EH (cell line): ENCODE results near the gene OR6V1.
"Not testable (repeated sequence)": the region's sequence is repeated elsewhere in the genome, so short reads cannot be mapped to it uniquely, and the experiment has no call there.

Experiments used
- DNase-seq: peaks from one replicate; pipeline ENCODE4 v3.0.0-alpha.2; 2015; ENCODE audit warnings: low read depth

The OR6V1 gene

DNA sequence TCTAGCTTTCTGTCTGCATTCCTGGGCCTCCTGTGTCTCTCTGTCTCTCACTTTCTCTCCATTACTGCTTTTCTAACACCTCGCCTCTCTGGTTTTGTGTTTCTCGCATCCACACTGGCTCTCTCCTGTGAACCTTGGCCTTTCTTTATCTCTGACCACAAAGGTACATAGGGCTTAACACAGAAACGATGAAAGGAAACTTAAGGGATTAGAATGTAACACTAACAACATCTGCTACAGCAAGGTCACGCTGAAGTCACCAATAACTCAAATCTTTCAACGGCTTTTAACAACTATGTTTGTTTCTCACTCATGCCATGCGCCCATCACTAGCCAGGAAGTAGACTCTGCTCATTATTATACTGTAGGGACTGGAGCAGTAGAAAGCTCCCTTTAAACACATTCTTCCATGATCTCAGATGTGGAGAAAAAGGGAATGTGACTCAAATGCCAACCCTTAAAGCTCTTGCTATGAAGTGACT is 9.3 kb upstream of the OR6V1 start:
- peak; percentile 54 for DNase-seq

DNA sequence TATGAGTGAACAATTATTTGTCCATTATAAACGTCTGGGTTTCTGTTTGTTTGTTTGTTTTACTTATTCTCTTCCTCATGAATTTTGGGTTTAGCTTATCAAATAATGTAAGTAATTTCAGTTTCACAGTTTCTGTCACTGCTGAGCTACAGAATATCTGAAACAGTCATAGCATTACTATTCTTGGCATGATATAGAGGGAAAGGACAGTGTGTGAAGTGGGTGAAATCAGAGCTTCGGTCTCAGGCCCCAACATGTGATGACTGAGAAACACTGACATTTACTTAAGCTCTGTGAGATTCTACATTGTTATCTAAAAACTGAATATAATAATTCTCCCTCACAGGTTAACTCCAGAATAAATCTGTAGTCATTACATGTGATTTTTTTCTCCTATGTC is 8.8 kb upstream of the OR6V1 start:
- peak; percentile 73 for DNase-seq

DNA sequence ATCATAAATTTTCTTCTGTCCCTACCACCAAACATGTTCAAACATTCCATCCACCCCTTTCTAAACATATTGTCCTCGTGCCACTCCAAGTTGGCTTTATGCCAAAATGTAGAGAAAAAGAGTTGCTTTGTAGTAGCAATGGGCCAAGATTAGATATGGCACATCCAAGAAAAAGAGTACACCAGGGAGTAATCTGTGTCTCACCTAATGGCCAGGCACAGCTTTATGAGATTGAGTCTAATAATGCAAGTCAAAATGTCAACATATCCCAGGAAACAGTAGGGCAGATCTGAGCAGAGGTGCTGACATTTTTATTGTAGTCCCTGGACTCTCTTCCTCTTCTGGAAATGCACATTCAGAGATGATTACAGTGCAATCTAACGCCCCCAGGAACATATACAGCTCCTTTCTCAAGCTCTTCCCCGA is 5.7 kb upstream of the OR6V1 start:
- DNase-seq: no peak

DNA sequence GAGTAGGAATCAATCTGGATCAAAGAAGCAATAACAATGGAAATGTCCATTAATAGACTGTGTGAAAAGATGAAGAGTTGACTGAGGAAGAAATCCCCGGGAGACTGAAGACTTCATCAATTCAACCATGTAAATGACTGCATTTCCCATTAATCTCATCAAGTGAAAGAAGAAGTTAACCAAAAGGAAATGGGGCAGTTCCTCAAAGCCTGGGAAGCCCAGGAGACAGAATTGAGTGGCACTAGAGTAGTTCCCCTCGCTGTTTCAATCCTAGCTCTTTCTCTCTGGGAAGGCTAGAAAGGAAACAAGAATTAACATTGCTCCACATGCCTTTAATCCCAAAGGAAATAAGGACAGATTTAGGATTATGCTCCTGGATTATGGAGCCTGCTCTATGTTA is 4.8 kb upstream of the OR6V1 start:
- DNase-seq: no peak

GRCh38 chr7:143048827-143049226 is 3.3 kb upstream of the OR6V1 start:
- no peak for DNase-seq

- DNase-seq: peak; percentile 42
These were observed 2.8 kb upstream of the OR6V1 start for GRCh38 chr7:143049362-143049761.

DNA sequence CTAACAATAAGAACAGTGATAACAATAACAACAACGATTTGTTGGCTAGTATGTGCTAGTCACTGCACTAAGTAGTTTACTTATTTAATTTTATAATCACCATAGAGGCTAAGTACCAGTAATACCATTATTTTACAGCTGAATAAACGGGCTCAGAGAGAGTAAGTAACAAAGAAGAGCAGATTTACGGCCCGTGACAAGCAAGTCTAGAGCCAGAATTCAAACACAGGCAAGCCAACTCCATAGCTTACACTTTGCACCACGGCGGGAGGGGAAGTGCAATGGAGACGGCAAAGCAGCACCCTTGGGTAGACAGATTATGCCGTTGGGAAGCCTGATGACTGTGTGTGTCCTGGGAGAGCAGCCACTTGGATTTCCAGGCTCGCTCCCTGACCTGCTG is 1.2 kb upstream of the OR6V1 start:
- no peak for DNase-seq

DNA sequence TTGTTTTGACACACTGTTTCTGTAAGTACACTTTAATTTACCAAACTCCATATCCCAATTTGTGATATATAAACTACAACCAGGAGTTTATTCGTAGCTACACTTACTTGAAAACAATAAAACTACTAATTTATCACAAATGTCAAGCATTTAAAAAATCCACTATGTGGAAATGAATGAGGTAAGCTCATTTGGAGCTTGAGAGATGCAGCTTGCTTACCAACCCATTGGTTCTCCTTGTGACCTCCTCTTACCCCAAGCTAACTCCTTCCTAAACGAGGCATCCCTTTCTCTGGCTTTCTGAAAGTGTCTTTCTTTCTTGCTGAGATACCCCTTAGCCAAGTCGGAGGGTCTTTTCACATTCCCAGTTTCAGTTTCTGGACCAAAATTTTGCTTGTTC is 2.5 kb downstream of the OR6V1 start:
- peak; percentile 34 for DNase-seq

DNA sequence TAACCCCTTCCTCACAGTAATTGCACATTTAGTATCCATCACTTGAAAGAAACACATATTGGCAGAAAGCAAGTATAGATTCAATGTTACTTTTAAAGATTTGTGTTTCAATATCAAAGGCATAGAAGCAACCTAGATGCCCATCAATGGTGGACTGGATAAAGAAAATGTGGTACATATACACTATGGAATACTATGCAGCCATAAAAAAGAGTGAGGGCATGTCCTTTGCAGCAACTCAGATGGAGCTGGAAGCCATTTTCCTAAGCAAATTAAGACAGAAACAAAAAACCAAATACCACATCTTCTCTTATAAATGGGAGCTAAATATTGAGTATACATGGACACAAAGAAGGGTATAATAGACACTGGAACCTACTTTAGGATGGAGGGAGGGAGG is 3.6 kb downstream of the OR6V1 start:
- DNase-seq: no peak

DNA sequence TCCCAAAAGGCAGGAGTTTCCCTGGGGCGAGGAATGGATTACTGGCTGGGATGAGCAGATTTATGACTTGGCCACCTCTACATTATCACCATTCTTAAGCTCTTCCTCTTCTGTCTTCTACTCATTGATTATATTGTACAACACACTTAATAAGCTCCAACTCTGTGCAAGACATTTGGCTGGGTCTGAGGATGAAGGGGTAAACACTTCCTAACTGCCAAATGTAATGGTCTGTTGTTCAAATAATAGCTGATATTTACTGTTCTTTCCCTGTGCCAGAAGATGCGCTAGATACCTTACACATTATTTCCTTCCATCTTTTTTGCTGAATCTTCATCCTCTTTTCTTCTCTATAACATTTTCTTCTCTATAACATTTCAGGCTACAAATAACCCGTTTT is 11.6 kb downstream of the OR6V1 start:
- DNase-seq: no peak

DNA sequence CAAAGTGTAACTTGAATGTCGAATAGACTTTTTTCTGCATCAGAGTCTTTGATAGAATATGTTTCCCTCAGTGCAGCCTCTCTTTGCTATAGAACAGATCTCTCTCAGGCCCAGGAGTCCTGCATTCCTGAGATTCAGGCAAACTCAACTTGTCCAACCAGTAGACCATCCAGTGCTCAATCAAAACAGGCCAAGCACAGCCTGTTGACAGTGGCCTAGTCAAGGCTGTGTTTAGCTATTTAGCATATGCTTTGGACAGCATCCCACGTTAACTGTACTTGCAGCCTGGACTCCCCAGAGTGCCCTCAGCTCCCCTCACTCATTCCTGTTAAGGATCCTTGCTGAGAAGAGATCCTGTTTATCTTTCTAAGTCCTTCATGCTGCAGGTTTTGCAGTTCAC is 16.3 kb downstream of the OR6V1 start:
- no peak for DNase-seq

DNA sequence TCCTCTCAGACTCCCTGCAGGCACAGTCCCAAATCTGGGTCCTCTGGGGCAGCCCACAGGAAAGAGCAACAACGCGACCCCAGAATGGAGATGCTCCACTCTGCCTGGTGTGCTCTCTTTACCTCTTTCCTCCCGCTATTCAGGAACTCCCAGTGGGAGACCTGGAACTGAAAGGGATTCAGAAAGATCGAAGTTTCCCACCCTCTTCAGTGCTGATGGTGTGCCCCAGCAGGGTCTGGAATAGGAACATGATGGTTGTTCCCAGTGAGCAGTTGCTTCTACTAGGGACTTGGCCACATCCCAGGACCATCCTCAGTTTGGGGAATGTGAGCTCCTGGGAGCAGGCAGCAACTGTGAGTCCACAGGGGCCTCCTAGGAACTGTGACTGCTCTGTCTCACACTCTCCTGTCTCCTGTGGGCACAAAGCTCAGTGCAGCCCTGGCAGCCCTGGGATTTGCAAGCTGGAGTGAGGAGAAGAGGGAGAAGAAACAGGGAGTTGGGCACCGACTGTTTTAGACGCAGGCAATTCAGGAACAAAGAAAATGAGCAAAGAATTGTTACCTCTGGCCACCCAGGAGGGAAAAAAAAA is 17.9 kb downstream of the OR6V1 start:
- no peak for DNase-seq

DNA sequence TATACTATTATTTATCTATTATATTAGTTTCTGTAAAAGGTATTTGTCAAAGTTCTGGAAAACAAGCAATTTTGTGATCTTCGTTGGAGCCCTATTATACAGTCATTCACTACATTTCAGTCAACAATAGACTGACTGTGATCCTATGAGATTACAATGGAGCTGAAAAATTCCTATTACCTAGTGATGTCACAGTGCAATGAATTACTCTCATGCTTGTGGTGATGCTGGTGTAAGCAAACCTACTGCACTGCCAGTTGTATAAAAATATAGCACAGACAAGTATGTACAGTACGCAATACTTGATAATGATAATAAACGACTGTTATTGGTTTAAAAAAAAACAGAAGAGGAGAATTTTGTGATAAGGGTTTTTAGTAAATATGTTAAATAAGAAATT is 21.4 kb downstream of the OR6V1 start:
- peak; percentile 42 for DNase-seq

DNA sequence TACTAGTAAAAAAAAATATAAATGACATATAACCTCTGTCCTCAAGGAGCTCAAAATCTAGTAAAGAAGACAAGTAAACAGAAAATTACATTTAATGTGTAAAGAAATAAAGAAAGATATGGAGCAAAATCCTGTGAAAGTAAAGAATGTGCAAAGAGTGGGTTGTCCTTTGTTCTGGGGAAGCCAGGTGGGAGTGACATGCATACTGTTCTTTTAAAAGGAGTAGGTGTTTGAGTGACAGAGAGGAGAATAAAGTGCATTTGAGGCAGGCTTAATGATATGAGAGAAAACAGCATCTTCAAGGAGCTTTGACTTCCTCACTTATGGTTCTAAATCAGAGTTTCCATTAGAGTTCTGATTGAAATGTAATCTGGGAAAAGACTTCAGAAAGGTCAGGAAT is 22.0 kb downstream of the OR6V1 start:
- no peak for DNase-seq

GRCh38 chr7:143085109-143085508 is 33.0 kb downstream of the OR6V1 start:
- DNase-seq: no peak

DNA sequence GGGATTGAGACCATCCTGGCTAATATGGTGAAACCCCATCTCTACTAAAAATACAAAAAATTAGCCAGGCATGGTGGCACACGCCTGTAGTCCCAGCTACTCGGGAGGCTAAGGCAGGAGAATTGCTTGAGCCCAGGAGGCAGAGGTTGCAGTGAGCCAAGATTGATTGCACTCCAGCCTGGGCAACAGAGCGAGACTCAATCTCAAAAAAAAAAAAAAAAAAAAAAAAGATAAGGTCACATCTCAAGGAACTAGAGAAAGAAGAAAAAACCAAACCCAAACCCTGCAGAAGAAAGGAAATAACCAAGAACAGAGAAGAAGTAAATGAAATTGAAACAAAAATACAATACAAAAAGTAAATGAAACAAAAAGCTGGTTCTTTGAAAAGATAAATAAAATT is 33.5 kb downstream of the OR6V1 start:
- not testable (repeated sequence) for DNase-seq

DNA sequence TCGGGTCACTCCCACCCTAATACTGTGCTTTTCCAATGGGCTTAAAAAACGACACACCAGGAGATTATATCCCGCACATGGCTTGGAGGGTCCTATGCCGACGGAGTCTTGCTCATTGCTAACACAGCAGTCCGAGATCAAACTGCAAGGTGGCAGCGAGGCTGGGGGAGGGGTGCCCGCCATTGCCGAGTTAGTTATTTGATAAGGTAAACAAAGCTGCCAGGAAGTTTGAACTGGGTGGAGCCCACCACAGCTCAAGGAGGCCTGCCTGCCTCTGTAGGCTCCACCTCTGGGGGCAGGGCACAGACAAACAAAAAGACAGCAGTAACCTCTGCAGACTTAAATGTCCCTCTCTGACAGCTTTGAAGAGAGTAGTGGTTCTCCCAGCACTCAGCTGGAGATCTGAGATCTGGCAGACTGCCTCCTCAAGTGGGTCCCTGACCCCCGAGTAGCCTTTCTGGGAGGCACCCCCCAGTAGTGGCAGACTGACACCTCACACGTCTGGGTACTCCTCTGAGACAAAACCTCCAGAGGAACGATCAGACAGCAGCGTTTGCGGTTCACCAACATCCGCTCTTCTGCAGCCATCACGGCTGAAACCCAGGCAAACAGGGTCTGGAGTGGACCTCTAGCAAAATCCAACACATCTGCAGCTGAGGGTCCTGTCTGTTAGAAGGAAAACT is 36.5 kb downstream of the OR6V1 start:
- not testable (repeated sequence) for DNase-seq

- DNase-seq: no peak
These were observed 44.0 kb downstream of the OR6V1 start for GRCh38 chr7:143096146-143096545.

DNA sequence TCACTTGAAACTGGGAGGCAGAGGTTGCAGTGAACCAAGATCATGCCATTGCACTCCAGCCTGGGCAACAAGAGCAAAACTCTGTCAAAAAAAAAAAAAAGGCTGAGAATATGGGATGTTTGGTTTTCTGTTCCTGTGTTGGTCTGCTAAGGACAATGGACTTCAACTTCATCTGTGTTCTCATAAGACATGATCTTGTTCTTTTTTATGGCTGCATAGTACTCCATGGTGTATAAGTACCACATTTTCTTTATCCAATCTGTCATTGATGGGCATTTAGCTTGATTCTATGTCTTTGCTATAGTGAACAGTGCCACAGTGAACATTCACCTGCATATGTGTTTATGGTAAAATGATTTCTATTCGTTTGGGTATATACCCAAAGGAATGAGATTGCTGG is 47.4 kb downstream of the OR6V1 start:
- not testable (repeated sequence) for DNase-seq
